DOHH2 (cell line): ENCODE results near the gene EXOSC9.

Experiments used
- H3F3A ChIP-seq: fragments of 200-600 bp; sonication (generic), shearing (Covaris generic); 2 replicates; pipeline ENCODE4 v1.6.0; 2016; ENCODE audit warnings: antibody characterized with exemption, mild to moderate bottlenecking; ENCODE audit not compliant: control insufficient read depth, insufficient read depth
- H3K27ac ChIP-seq: fragments of 200-600 bp; sonication (generic); 2 replicates; pipeline ENCODE4 v1.5.1; 2014; ENCODE audit warnings: low read depth, mild to moderate bottlenecking, low read length, moderate library complexity
- H3K27me3 ChIP-seq: fragments of 200-600 bp; sonication (generic); 2 replicates; pipeline ENCODE4 v1.6.1; 2014; ENCODE audit warnings: mild to moderate bottlenecking, low read length, mixed read lengths; ENCODE audit not compliant: control insufficient read depth
- H3K36me3 ChIP-seq: fragments of 200-600 bp; sonication (generic); 2 replicates; pipeline ENCODE4 v1.6.1; 2014; ENCODE audit warnings: mild to moderate bottlenecking, low read length, moderate library complexity, mixed read lengths; ENCODE audit not compliant: control insufficient read depth
- H3K4me1 ChIP-seq: fragments of 200-600 bp; sonication (generic); 2 replicates; pipeline ENCODE4 v1.6.1; 2014; ENCODE audit warnings: mild to moderate bottlenecking, low read length, mixed read lengths; ENCODE audit not compliant: control insufficient read depth
- H3K4me2 ChIP-seq: fragments of 200-600 bp; sonication (generic); 2 replicates; pipeline ENCODE4 v1.6.0; 2014; ENCODE audit warnings: mild to moderate bottlenecking, low read length, moderate library complexity
- H3K4me3 ChIP-seq: fragments of 200-600 bp; sonication (generic); 2 replicates; pipeline ENCODE4 v1.5.1; 2014; ENCODE audit warnings: mild to moderate bottlenecking, low read length, mixed read lengths
- H3K79me2 ChIP-seq: fragments of 200-600 bp; sonication (generic); 2 replicates; pipeline ENCODE4 v1.6.1; 2014; ENCODE audit warnings: mild to moderate bottlenecking, low read length, mixed read lengths; ENCODE audit not compliant: control insufficient read depth
- H3K9me2 ChIP-seq: fragments of 200-600 bp; sonication (generic); replicated peaks from 2 replicates; pipeline ENCODE4 v1.6.1; 2014; ENCODE audit warnings: mild to moderate bottlenecking, low read length, mixed read lengths; ENCODE audit not compliant: control insufficient read depth
- H3K9me3 ChIP-seq: fragments of 200-600 bp; sonication (generic); 2 replicates; pipeline ENCODE4 v1.6.1; 2014; ENCODE audit warnings: antibody characterized with exemption, low read length, mixed read lengths; ENCODE audit not compliant: control insufficient read depth, insufficient read depth
- H4K20me1 ChIP-seq: fragments of 200-600 bp; sonication (generic); 2 replicates; pipeline ENCODE4 v1.6.0; 2014; ENCODE audit warnings: low read depth, mild to moderate bottlenecking, antibody characterized with exemption, low read length, moderate library complexity; ENCODE audit not compliant: control insufficient read depth, insufficient read depth
- EZH2phosphoT487 ChIP-seq: fragments of 200-600 bp; sonication (generic); IDR thresholded peaks from 2 replicates; pipeline ENCODE4 v1.6.1; 2017; ENCODE audit warnings: borderline replicate concordance, mild to moderate bottlenecking, antibody characterized with exemption, low read length, moderate library complexity, mixed read lengths
- TF ChIP-seq, protein P1 (sequence below): fragments of 200-600 bp; sonication (generic); IDR thresholded peaks from one replicate; pipeline ENCODE4 v1.5.1; 2014; ENCODE audit warnings: antibody characterized with exemption, mild to moderate bottlenecking, low read depth, low read length; ENCODE audit not compliant: poor library complexity, severe bottlenecking

Gene EXOSC9

DNA sequence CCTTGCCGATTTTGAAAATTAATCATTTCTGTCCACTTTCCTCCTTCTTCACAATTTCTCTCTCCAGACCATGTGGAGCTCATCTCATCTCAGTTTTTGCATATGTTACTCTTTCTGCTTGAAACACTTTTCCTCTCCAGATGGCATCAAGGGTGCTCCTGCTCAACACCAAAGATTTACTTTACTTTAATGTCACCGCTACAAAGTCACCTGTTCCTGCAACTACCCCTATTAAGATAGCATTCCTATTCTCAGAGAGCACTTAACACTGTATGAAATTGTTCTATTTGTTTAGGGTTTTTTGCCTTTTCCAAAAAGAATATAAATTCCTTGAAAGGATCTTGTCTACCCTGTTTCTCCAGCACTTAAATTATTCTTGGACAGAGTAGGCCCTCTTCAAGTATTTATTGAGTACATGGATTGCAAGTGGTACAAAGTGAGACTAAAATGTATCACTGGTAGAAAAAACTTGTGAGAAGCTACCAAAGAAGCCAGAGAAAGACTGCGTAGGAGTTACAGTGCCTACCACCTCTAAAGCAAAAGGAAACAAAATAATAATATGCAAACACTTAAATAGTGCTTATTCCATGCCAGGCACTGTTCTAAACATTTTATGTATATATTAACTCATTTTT is 1.1 kb upstream of the EXOSC9 start:
- TF ChIP-seq, protein P1, sequence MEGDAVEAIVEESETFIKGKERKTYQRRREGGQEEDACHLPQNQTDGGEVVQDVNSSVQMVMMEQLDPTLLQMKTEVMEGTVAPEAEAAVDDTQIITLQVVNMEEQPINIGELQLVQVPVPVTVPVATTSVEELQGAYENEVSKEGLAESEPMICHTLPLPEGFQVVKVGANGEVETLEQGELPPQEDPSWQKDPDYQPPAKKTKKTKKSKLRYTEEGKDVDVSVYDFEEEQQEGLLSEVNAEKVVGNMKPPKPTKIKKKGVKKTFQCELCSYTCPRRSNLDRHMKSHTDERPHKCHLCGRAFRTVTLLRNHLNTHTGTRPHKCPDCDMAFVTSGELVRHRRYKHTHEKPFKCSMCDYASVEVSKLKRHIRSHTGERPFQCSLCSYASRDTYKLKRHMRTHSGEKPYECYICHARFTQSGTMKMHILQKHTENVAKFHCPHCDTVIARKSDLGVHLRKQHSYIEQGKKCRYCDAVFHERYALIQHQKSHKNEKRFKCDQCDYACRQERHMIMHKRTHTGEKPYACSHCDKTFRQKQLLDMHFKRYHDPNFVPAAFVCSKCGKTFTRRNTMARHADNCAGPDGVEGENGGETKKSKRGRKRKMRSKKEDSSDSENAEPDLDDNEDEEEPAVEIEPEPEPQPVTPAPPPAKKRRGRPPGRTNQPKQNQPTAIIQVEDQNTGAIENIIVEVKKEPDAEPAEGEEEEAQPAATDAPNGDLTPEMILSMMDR, result no peak
- no peak for TF ChIP-seq EZH2phosphoT487
- H3K9me2 ChIP-seq, result no peaks in the 10 kb centered on the region
- H4K20me1 ChIP-seq, result no peaks in the 10 kb centered on the region
- peaks cover 40% of the 10 kb centered on the region for H3K4me1 ChIP-seq
- H3K27me3 ChIP-seq, result no peaks in the 10 kb centered on the region
- H3K4me3 ChIP-seq, result peak overlapping the region; percentile 88
- no peaks in the 10 kb centered on the region for H3K9me3 ChIP-seq
- peak overlapping the region; percentile 94 for H3K27ac ChIP-seq
- H3K79me2 ChIP-seq, result peaks cover 38% of the 10 kb centered on the region
- peak overlapping the region; percentile 65 for H3K4me2 ChIP-seq
- H3F3A ChIP-seq, result peaks cover 11% of the 10 kb centered on the region
- peaks cover 35% of the 10 kb centered on the region for H3K36me3 ChIP-seq

- no peaks in the 10 kb centered on the region for H3K27me3 ChIP-seq
Measured at GRCh38 chr4:121800638-121800960, 524 bp upstream of the EXOSC9 start.

DNA sequence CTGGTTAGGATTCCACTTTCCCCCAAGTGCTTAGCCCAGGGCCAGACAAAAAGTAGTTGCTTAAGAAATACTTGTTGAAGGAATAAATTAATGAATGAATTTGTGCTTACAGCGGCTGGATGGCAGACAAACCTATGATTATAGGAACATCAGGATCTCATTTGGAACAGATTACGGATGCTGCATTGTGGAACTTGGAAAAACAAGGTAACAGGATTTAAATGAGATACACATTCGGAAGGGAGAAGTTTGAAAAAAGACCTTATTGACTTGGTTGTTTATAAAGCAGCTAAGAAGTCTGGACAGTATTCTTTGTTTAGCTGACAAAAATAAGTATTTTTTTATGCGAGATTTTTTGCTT is 572 bp downstream of the EXOSC9 start:
- TF ChIP-seq EZH2phosphoT487, result no peak
- TF ChIP-seq, protein P1, result no peak
- Histone ChIP-seq H3K9me2 (no peaks in the 10 kb centered on the region), H3K27ac (peak overlapping the region; percentile 94), H3K9me3 (no peaks in the 10 kb centered on the region), H3K79me2 (peaks cover 47% of the 10 kb centered on the region), H3K4me1 (peaks cover 31% of the 10 kb centered on the region), H3K4me2 (peak overlapping the region; percentile 65), H3K4me3 (peak overlapping the region; percentile 88), H4K20me1 (no peaks in the 10 kb centered on the region), H3F3A (peaks cover 11% of the 10 kb centered on the region), H3K27me3 (no peaks in the 10 kb centered on the region), H3K36me3 (peaks cover 51% of the 10 kb centered on the region)

More at GRCh38 chr4:121800638-121800960, 524 bp upstream of the EXOSC9 start:
- no peaks in the 10 kb centered on the region for H3K9me3 ChIP-seq
- peak overlapping the region; percentile 65 for H3K4me2 ChIP-seq
- H4K20me1 ChIP-seq, result no peaks in the 10 kb centered on the region
- peaks cover 11% of the 10 kb centered on the region for H3F3A ChIP-seq
- H3K9me2 ChIP-seq, result no peaks in the 10 kb centered on the region
- H3K36me3 ChIP-seq, result peaks cover 41% of the 10 kb centered on the region
- peaks cover 37% of the 10 kb centered on the region for H3K4me1 ChIP-seq
- H3K4me3 ChIP-seq, result peak overlapping the region; percentile 88
- H3K27ac ChIP-seq, result peak overlapping the region; percentile 94
- H3K79me2 ChIP-seq, result peaks cover 43% of the 10 kb centered on the region
- TF ChIP-seq EZH2phosphoT487, result no peak
- TF ChIP-seq, protein P1, result no peak
